Gastrocnemius medialis (tissue), 4 donors: ENCODE results near the gene SPECC1.

Source experiments
- CTCF ChIP-seq, 5 experiments: fragments of 450-650 bp in 3 of 5; fragments of 200-600 bp in 2 of 5; sonication (generic) in 2 of 5; IDR thresholded peaks in 4 of 5; conservative IDR thresholded peaks in 1 of 5; 1 replicate in 4 of 5; 2 replicates in 1 of 5; pipeline ENCODE4 v1.5.1; 2016 to 2019; ENCODE audit warnings: antibody characterized with exemption in 5 of 5, mild to moderate bottlenecking in 3 of 5, moderate library complexity in 3 of 5
- POLR2A ChIP-seq, 2 donors: fragments of 450-650 bp; IDR thresholded peaks; one replicate each; pipeline ENCODE4 v1.6.1; 2017; ENCODE audit warnings: antibody characterized with exemption in 2 of 2, mild to moderate bottlenecking in 2 of 2, moderate library complexity in 2 of 2

- TF ChIP-seq CTCF (IDR thresholded peaks at IDR 0.05 in 4 of 5, conservative IDR thresholded peaks at IDR 0.05 in 1 of 5) (no peak), POLR2A (IDR thresholded peaks at IDR 0.05) (no peak)
Measured at GRCh38 chr17:20063665-20064648, 54.8 kb downstream of the SPECC1 start.
